T-cell (primary cell): Measurements from ENCODE around the gene IL17RC. TPM values are rescaled to one million over a fixed set of nuclear protein-coding genes. Genes with fewer than 3 reads are reported as not detected.
A peak's percentile ranks its signal among the peaks of the same experiment; 100 is the strongest.

Experiments used
- ATAC-seq, 4 experiments: fragments of 200-7000 bp in 3 of 4; fragments of 150-1000 bp in 1 of 4; cut with Tn5 transposase; replicated peaks in 1 of 4; 1 replicate in 3 of 4; 2 replicates in 1 of 4; pipeline ENCODE4 v1.10.0; 2021; ENCODE audit warnings: moderate library complexity in 3 of 4, mild to moderate bottlenecking in 2 of 4, moderate number of reproducible peaks in 1 of 4
- CTCF ChIA-PET, 2 donors: fragments of 300-600 bp; sonication (Branson Sonifier 250); formaldehyde crosslinking; loops; one replicate each; lab custom pipeline; 2022; ENCODE audit warnings: antibody characterized with exemption in 2 of 2; lab: Charles Lee
- POLR2A ChIA-PET, 2 donors: fragments of 300-600 bp; sonication (Branson Sonifier 250); formaldehyde crosslinking; loops; one replicate each; lab custom pipeline; 2022; ENCODE audit warnings: antibody characterized with exemption in 2 of 2; lab: Charles Lee
- DNase-seq, 35 experiments: peaks; one replicate each; pipeline versions ENCODE4 v3.0.0 to v3.0.0-alpha.2; 2013 to 2023
- H3K27ac ChIP-seq: one replicate; pipeline ENCODE4 v1.5.1; 2013; ENCODE audit warnings: low read length
- H3K27me3 ChIP-seq, 2 experiments: replicated peaks in 1 of 2; 1 replicate in 1 of 2; 2 replicates in 1 of 2; pipeline versions ENCODE4 v1.6.1 to v1.7.0; 2013; ENCODE audit warnings: low read length in 1 of 2, mixed read lengths in 1 of 2; ENCODE audit not compliant: control insufficient read depth in 2 of 2, insufficient read depth in 2 of 2; ENCODE audit errors: extremely low read depth in 1 of 2
- H3K36me3 ChIP-seq, 2 donors: 1 replicate in 1 of 2; 2 replicates in 1 of 2; pipeline versions ENCODE4 v1.6.1 to v1.7.0; 2013; ENCODE audit warnings: low read length in 1 of 2; ENCODE audit not compliant: control insufficient read depth in 2 of 2, insufficient read depth in 1 of 2; ENCODE audit errors: extremely low read depth in 1 of 2
- H3K4me1 ChIP-seq, 2 experiments: 1 replicate in 1 of 2; 2 replicates in 1 of 2; pipeline versions ENCODE4 v1.6.1 to v1.7.0; 2013; ENCODE audit warnings: low read length in 2 of 2, mixed read lengths in 1 of 2; ENCODE audit not compliant: insufficient read depth in 2 of 2, control insufficient read depth in 1 of 2; ENCODE audit errors: extremely low read depth in 1 of 2
- H3K4me3 ChIP-seq, 2 donors: 1 replicate in 1 of 2; 2 replicates in 1 of 2; pipeline versions ENCODE4 v1.5.1 to v1.7.0; 2013; ENCODE audit warnings: mild to moderate bottlenecking in 2 of 2, low read length in 1 of 2, moderate library complexity in 1 of 2; ENCODE audit not compliant: control insufficient read depth in 1 of 2; ENCODE audit errors: extremely low read depth in 1 of 2
- H3K9me3 ChIP-seq: 2 replicates; pipeline ENCODE4 v1.7.0; 2013
- H3K27ac Mint-ChIP-seq, 2 donors: one replicate each; pipeline ENCODE4 v1.8.0; 2020 to 2021; ENCODE audit warnings: mild to moderate bottlenecking in 2 of 2, mixed read lengths in 2 of 2
- H3K27me3 Mint-ChIP-seq, 2 donors: one replicate each; pipeline ENCODE4 v1.8.0; 2021 to 2022; ENCODE audit warnings: mixed read lengths in 2 of 2
- H3K36me3 Mint-ChIP-seq: one replicate; pipeline ENCODE4 v1.8.0; 2021; ENCODE audit warnings: mixed read lengths
- H3K4me1 Mint-ChIP-seq, 3 donors: one replicate each; pipeline ENCODE4 v1.8.0; 2020 to 2022; ENCODE audit warnings: mixed read lengths in 3 of 3, mild to moderate bottlenecking in 1 of 3
- H3K4me3 Mint-ChIP-seq, 3 donors: one replicate each; pipeline ENCODE4 v1.8.0; 2020 to 2022; ENCODE audit warnings: mild to moderate bottlenecking in 3 of 3, mixed read lengths in 3 of 3, moderate library complexity in 3 of 3
- H3K9me3 Mint-ChIP-seq, 3 donors: one replicate each; pipeline ENCODE4 v1.8.0; 2020 to 2022; ENCODE audit warnings: mixed read lengths in 3 of 3
- WGBS: methylation state at CpG from one replicate; pipeline ENCODE4 v1.1.5; 2013; ENCODE audit warnings: missing lambda C conversion rate; ENCODE audit not compliant: insufficient coverage; 5-methylcytosine and 5-hydroxymethylcytosine counted together
- total RNA-seq, 35 experiments: library from RNA in 6 of 35; stranded (reverse) in 6 of 35; fragments of 120-200 nt in 1 of 35; gene quantifications; one replicate each; pipeline versions ENCODE4 v1.2.1 to v1.2.4 and lab custom pipeline; 2013 to 2026

The IL17RC gene
- total RNA-seq, 5 donors from 2014 or later (not counting 1 experiment from before 2014, with no cell fraction given), result 0.54 to 1.2 (median 0.80) TPM

- no peaks in the 10 kb centered on the region for H3K27me3 ChIP-seq
- Mint-ChIP-seq H3K4me1 (peaks cover 4 to 8% (median 7%) of the 10 kb centered on the region in 3 donors), H3K27me3 (no peaks in the 10 kb centered on the region), H3K27ac (no peak overlapping the region), H3K4me3 (no peak overlapping the region), H3K36me3 (peaks cover 21% of the 10 kb centered on the region), H3K9me3 (no peaks in the 10 kb centered on the region)
- no peak overlapping the region for H3K27ac ChIP-seq
- H3K4me3 ChIP-seq, result no peak overlapping the region
- ChIA-PET CTCF (no interaction called here), POLR2A (no interaction called here)
- H3K36me3 ChIP-seq, result peaks cover 8 to 34% of the 10 kb centered on the region in 2 donors
- no peaks in the 10 kb centered on the region for H3K9me3 ChIP-seq
- no peak for ATAC-seq
- no peak for DNase-seq
- 97% methylated on average over 9 of the region's 10 CpGs for WGBS
- H3K4me1 ChIP-seq, result peaks cover 0 to 4% of the 10 kb centered on the region in 2 experiments
Measured at GRCh38 chr3:9940746-9941145, 23.8 kb downstream of the IL17RC start.

- DNase-seq, result no peak
- Mint-ChIP-seq H3K4me1 (peaks cover 0 to 4% (median 4%) of the 10 kb centered on the region in 3 donors), H3K4me3 (no peak overlapping the region), H3K36me3 (peaks cover 13% of the 10 kb centered on the region), H3K27me3 (no peaks in the 10 kb centered on the region), H3K9me3 (no peaks in the 10 kb centered on the region), H3K27ac (peak overlapping the region in 1 of 2 donors; percentile 28)
- Histone ChIP-seq H3K36me3 (peaks cover 8 to 27% of the 10 kb centered on the region in 2 donors), H3K4me1 (peaks cover 0 to 10% of the 10 kb centered on the region in 2 experiments), H3K27me3 (no peaks in the 10 kb centered on the region), H3K27ac (no peak overlapping the region), H3K9me3 (no peaks in the 10 kb centered on the region), H3K4me3 (no peak overlapping the region)
- CTCF ChIA-PET, result interaction anchor here (0.5 to 1.3 kb wide), 3 partner anchors 9 to 21 kb away, joined by 4 read pairs; partner anchors contain the start of gene CRELD1 (in 1 of the 2)
- POLR2A ChIA-PET, result no interaction called here
- 86% methylated on average over 1 of the region's 4 CpGs for WGBS
- no peak for ATAC-seq
Measured at GRCh38 chr3:9942164-9942563, 25.3 kb downstream of the IL17RC start.

- no peak for ATAC-seq
- WGBS, result 92% methylated on average over 10 of the region's 11 CpGs
- POLR2A ChIA-PET, result no interaction called here
Measured at GRCh38 chr3:9942934-9943690, 26.2 kb downstream of the IL17RC start.

GRCh38 chr3:9944271-9944670 is 27.4 kb downstream of the IL17RC start:
- no peak overlapping the region for H3K4me3 ChIP-seq
- H3K36me3 ChIP-seq, result peaks cover 8 to 16% of the 10 kb centered on the region in 2 donors
- peaks cover 11% of the 10 kb centered on the region for H3K36me3 Mint-ChIP-seq
- no peaks in the 10 kb centered on the region for H3K27me3 ChIP-seq
- CTCF ChIA-PET, result interaction anchor here (1.0 to 1.2 kb wide), 2 partner anchors 11 to 12 kb away, joined by 3 to 4 read pairs; partner anchors contain the start of gene CRELD1 (in 1 of the 2)
- no peak overlapping the region for H3K27ac Mint-ChIP-seq
- ATAC-seq, result no peak
- H3K27me3 Mint-ChIP-seq, result no peaks in the 10 kb centered on the region
- DNase-seq, result no peak
- no peak overlapping the region for H3K4me3 Mint-ChIP-seq
- 93% methylated on average over 8 of the region's 11 CpGs for WGBS
- no peak overlapping the region for H3K27ac ChIP-seq
- peaks cover 0 to 10% of the 10 kb centered on the region in 2 experiments for H3K4me1 ChIP-seq
- H3K9me3 ChIP-seq, result no peaks in the 10 kb centered on the region
- peaks cover 0 to 4% (median 4%) of the 10 kb centered on the region in 3 donors for H3K4me1 Mint-ChIP-seq
- POLR2A ChIA-PET, result interaction anchor here in 1 of 2 donors (0.5 kb wide), 1 partner anchor 10 kb away, joined by 4 read pairs; no protein-coding TSS in a partner anchor
- H3K9me3 Mint-ChIP-seq, result no peaks in the 10 kb centered on the region

More at GRCh38 chr3:9942934-9943690, 26.2 kb downstream of the IL17RC start:
- Mint-ChIP-seq H3K4me3 (no peak overlapping the region), H3K4me1 (peaks cover 0 to 4% (median 4%) of the 10 kb centered on the region in 3 donors), H3K27me3 (no peaks in the 10 kb centered on the region), H3K27ac (peak overlapping the region in 1 of 2 donors; percentile 52), H3K36me3 (peaks cover 11% of the 10 kb centered on the region), H3K9me3 (no peaks in the 10 kb centered on the region)
- Histone ChIP-seq H3K4me1 (peaks cover 0 to 10% of the 10 kb centered on the region in 2 experiments), H3K36me3 (peaks cover 8 to 18% of the 10 kb centered on the region in 2 donors), H3K27ac (no peak overlapping the region), H3K4me3 (no peak overlapping the region), H3K9me3 (no peaks in the 10 kb centered on the region), H3K27me3 (no peaks in the 10 kb centered on the region)
- no peak for DNase-seq
- CTCF ChIA-PET, result interaction anchor here in 1 of 2 donors (0.5 to 1.3 kb wide), 2 partner anchors 10 to 20 kb away, joined by 4 read pairs; no protein-coding TSS in a partner anchor

GRCh38 chr3:9945358-9945757 is 28.5 kb downstream of the IL17RC start:
- H3K4me1 Mint-ChIP-seq, result peaks cover 0 to 4% (median 4%) of the 10 kb centered on the region in 3 donors
- no peak for ATAC-seq
- H3K36me3 Mint-ChIP-seq, result peaks cover 11% of the 10 kb centered on the region
- H3K27ac Mint-ChIP-seq, result peak overlapping the region; percentile 52 to 78
- peaks cover 0 to 10% of the 10 kb centered on the region in 2 experiments for H3K4me1 ChIP-seq
- H3K27me3 ChIP-seq, result no peaks in the 10 kb centered on the region
- ChIA-PET CTCF (interaction anchor here (0.7 to 1.5 kb wide), 4 partner anchors 12 to 170 kb away, joined by 3 to 33 read pairs (median 4); partner anchors contain the start of genes ARPC4 (in 1 of the 2) and CRELD1 (in 1 of the 2)), POLR2A (interaction anchor here in 1 of 2 donors (0.6 kb wide), 1 partner anchor 52 kb away, joined by 3 read pairs; no protein-coding TSS in a partner anchor)
- no peaks in the 10 kb centered on the region for H3K9me3 Mint-ChIP-seq
- peaks cover 8 to 16% of the 10 kb centered on the region in 2 donors for H3K36me3 ChIP-seq
- no CpG with 5 or more reads among the region's 10 CpGs for WGBS
- no peaks in the 10 kb centered on the region for H3K9me3 ChIP-seq
- DNase-seq, result no peak
- no peaks in the 10 kb centered on the region for H3K27me3 Mint-ChIP-seq
- H3K4me3 Mint-ChIP-seq, result peak overlapping the region in 2 of 3 donors; percentile 43 to 46
- H3K27ac ChIP-seq, result no peak overlapping the region
- no peak overlapping the region for H3K4me3 ChIP-seq
